Coronary artery (tissue), 2 donors: Measurements from ENCODE around the gene SRC.

Experiments
- DNase-seq: peaks from one replicate; pipeline ENCODE4 v3.0.0-alpha.2; 2017; ENCODE audit warnings: low spot score
- H3K27ac ChIP-seq, 2 donors: fragments of 200-600 bp; sonication (generic); one replicate each; pipeline ENCODE4 v1.5.1; 2016 to 2019
- H3K4me3 ChIP-seq: fragments of 200-600 bp; sonication (generic); 2 replicates; pipeline ENCODE4 v1.5.1; 2016; ENCODE audit warnings: mild to moderate bottlenecking, moderate library complexity
- TF ChIP-seq, protein P1 (sequence below): fragments of 200-600 bp; sonication (generic); IDR thresholded peaks from one replicate; pipeline ENCODE4 v1.5.1; 2019; ENCODE audit warnings: antibody characterized with exemption

Gene SRC

DNA sequence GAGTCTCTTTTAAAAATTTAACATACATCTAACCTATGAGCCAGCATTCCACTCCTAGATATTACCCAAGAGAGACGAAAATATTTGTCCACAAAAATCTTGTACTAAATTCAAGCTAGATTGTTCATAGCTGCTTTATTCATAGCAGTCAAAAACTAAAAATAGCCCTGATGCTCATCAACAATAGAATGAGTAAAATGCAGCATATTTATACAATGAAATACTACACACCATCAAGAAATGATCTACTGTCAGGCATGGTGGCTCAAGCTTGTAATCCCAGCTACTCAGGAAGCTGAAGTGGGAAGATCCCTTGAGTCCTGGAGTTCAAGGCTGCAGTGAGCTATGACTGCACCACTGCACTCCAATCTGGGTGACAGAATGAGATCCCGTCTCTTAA lies 22.0 kb upstream of the SRC start:
- H3K4me3 ChIP-seq = no peak overlapping the region
- TF ChIP-seq, protein P1, sequence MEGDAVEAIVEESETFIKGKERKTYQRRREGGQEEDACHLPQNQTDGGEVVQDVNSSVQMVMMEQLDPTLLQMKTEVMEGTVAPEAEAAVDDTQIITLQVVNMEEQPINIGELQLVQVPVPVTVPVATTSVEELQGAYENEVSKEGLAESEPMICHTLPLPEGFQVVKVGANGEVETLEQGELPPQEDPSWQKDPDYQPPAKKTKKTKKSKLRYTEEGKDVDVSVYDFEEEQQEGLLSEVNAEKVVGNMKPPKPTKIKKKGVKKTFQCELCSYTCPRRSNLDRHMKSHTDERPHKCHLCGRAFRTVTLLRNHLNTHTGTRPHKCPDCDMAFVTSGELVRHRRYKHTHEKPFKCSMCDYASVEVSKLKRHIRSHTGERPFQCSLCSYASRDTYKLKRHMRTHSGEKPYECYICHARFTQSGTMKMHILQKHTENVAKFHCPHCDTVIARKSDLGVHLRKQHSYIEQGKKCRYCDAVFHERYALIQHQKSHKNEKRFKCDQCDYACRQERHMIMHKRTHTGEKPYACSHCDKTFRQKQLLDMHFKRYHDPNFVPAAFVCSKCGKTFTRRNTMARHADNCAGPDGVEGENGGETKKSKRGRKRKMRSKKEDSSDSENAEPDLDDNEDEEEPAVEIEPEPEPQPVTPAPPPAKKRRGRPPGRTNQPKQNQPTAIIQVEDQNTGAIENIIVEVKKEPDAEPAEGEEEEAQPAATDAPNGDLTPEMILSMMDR = no peak
- no peak for DNase-seq
- no peak overlapping the region for H3K27ac ChIP-seq

DNA sequence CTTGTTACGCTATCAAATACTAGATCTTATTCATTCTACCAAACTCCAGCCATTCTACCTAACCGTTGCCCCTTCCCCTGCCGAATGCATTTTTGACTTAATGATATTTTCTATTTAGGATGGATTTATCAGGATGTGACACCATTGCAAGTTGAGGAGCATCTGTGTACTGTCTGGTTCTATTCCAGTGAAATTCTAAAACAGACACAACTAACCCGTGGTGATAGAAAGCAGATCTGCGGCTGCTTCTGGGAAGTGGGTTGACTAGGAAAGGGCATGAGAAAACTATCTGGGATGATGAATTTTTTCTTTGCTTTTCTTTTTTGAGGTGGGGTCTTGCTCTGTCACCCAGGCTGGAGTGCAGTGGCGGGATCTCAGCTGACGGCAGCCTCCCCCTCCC lies 20.7 kb upstream of the SRC start:
- no peak overlapping the region for H3K27ac ChIP-seq
- no peak overlapping the region for H3K4me3 ChIP-seq
- TF ChIP-seq, protein P1 = no peak
- no peak for DNase-seq

DNA sequence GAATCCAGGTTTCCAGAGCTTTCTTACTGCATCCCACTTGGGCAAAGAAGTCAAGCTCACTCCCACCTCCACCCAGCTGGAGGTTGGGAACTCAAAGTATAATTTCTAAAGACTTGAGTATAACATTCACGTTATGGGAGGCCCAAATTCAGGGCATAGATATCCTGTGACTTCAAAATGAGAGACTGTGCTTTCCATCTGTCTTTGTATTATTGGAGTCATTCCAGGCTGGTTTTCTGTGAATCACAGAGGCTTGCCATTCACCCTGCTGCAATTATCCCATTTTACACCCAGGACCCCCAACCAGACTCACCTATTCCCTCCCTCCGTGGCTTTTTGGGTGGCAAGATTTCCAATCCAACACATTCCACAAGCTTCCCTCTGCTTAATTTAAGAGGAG lies 19.3 kb upstream of the SRC start:
- TF ChIP-seq, protein P1 = no peak
- Histone ChIP-seq H3K27ac (no peak overlapping the region), H3K4me3 (no peak overlapping the region)
- DNase-seq = no peak

DNA sequence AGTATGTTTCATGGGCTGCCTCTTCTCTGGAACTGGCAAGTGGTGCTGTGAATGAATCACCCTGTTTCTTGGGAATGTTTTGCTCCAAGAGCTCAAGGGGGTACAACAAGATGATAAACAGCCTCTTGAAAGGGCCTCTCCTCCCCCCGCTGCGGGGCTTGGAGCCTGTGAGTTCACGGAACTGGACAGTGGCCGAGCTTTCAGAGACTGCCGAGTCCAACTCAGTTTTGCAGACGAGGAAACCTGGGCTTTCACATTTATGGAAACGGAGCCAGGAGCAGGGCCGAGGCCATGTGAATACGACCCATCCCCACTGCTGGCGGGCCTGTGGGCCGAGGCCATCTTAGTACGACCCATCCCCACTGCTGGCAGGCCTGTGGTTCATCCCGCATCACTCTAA lies 18.2 kb upstream of the SRC start:
- H3K4me3 ChIP-seq = no peak overlapping the region
- TF ChIP-seq, protein P1 = no peak
- no peak for DNase-seq
- H3K27ac ChIP-seq = peak overlapping the region in 1 of 2 donors; percentile 58

GRCh38 chr20:37328149-37328945 lies 17.6 kb upstream of the SRC start:
- no peak for DNase-seq
- TF ChIP-seq, protein P1 = no peak
- Histone ChIP-seq H3K4me3 (no peak overlapping the region), H3K27ac (peak overlapping the region in 1 of 2 donors; percentile 58)

- TF ChIP-seq, protein P1 = no peak
- Histone ChIP-seq H3K4me3 (no peak overlapping the region), H3K27ac (no peak overlapping the region)
- no peak for DNase-seq
These were observed 16.3 kb upstream of the SRC start for GRCh38 chr20:37329481-37330165.

- Histone ChIP-seq H3K4me3 (no peak overlapping the region), H3K27ac (no peak overlapping the region)
- TF ChIP-seq, protein P1 = no peak
- DNase-seq = no peak
These were observed 15.6 kb upstream of the SRC start for GRCh38 chr20:37330316-37330715.
